HL-60 (cell line): ENCODE measurements around the gene PLD6.
"Not testable (repeated sequence)": the region's sequence is repeated elsewhere in the genome, so short reads cannot be mapped to it uniquely, and the experiment has no call there.

Source experiments
- DNase-seq, 2 experiments: peaks; one replicate each; pipeline ENCODE4 v3.0.0-alpha.2; 2010 to 2020; ENCODE audit warnings: low read depth in 1 of 2, low spot score in 1 of 2
- H3K27ac ChIP-seq: fragments of 250-450 bp; sonication (Bioruptor Pico); replicated peaks from 2 replicates; pipeline ENCODE4 v1.5.1; 2020; ENCODE audit warnings: mild to moderate bottlenecking, moderate library complexity
- H3K27me3 ChIP-seq: fragments of 250-450 bp; sonication (Bioruptor Pico); 2 replicates; pipeline ENCODE4 v1.5.1; 2021; ENCODE audit warnings: mild to moderate bottlenecking, moderate library complexity; ENCODE audit not compliant: insufficient read depth, poor library complexity, severe bottlenecking
- H3K4me3 ChIP-seq: replicated peaks from 2 replicates; pipeline ENCODE4 v1.5.1; 2011; ENCODE audit warnings: mild to moderate bottlenecking, control low read depth, low read length; ENCODE audit not compliant: insufficient read depth
- CTCF ChIP-seq: IDR thresholded peaks from one replicate; pipeline ENCODE4 v1.5.1; 2011; ENCODE audit warnings: low read length, control low read depth, inconsistent platforms; ENCODE audit not compliant: insufficient read depth
- GABPA ChIP-seq: IDR thresholded peaks from 2 replicates; pipeline ENCODE4 v1.6.1; 2012; ENCODE audit warnings: low read depth
- POLR2AphosphoS5 ChIP-seq: IDR thresholded peaks from 2 replicates; pipeline ENCODE4 v1.6.1; 2012; ENCODE audit warnings: low read depth
- REST ChIP-seq: IDR thresholded peaks from 2 replicates; pipeline ENCODE4 v1.6.1; 2012; ENCODE audit warnings: low read depth; ENCODE audit not compliant: insufficient replicate concordance
- SPI1 ChIP-seq: IDR thresholded peaks from 2 replicates; pipeline ENCODE4 v1.6.1; 2012; ENCODE audit warnings: low read depth, mild to moderate bottlenecking, borderline replicate concordance

The PLD6 gene

GRCh38 chr17:17164156-17164555, 42.0 kb downstream of the PLD6 start:
- no peaks in the 10 kb centered on the region for H3K27me3 ChIP-seq
- DNase-seq = no peak
- no peak overlapping the region for H3K27ac ChIP-seq
- H3K4me3 ChIP-seq = no peak overlapping the region
- no peak for TF ChIP-seq GABPA
- TF ChIP-seq POLR2AphosphoS5 = no peak
- TF ChIP-seq CTCF = no peak
- no peak for TF ChIP-seq SPI1
- no peak for TF ChIP-seq REST

- TF ChIP-seq POLR2AphosphoS5 = no peak
- no peak for TF ChIP-seq REST
- no peak for DNase-seq
- no peak overlapping the region for H3K27ac ChIP-seq
- H3K27me3 ChIP-seq = no peaks in the 10 kb centered on the region
- H3K4me3 ChIP-seq = no peak overlapping the region
These were observed 44.4 kb downstream of the PLD6 start for GRCh38 chr17:17161759-17162158.

GRCh38 chr17:17161121-17161520, 45.0 kb downstream of the PLD6 start:
- Histone ChIP-seq H3K27me3 (no peaks in the 10 kb centered on the region), H3K4me3 (no peak overlapping the region), H3K27ac (no peak overlapping the region)
- TF ChIP-seq REST = no peak
- no peak for DNase-seq

GRCh38 chr17:17159571-17159970, 46.6 kb downstream of the PLD6 start:
- H3K27me3 ChIP-seq = no peaks in the 10 kb centered on the region
- TF ChIP-seq REST (no peak), CTCF (no peak), GABPA (no peak), SPI1 (no peak), POLR2AphosphoS5 (no peak)
- H3K27ac ChIP-seq = no peak overlapping the region
- H3K4me3 ChIP-seq = no peak overlapping the region
- no peak for DNase-seq

GRCh38 chr17:17158506-17158905, 47.6 kb downstream of the PLD6 start:
- not testable (repeated sequence) for H3K27me3 ChIP-seq, H3K27ac ChIP-seq, H3K4me3 ChIP-seq, DNase-seq
